Fibroblast of skin of right quadriceps (primary cell): ENCODE measurements around the gene FGF12.

ENCODE experiments used
- DNase-seq: peaks from one replicate; pipeline ENCODE4 v3.0.0-alpha.2; 2013

FGF12 gene

DNA sequence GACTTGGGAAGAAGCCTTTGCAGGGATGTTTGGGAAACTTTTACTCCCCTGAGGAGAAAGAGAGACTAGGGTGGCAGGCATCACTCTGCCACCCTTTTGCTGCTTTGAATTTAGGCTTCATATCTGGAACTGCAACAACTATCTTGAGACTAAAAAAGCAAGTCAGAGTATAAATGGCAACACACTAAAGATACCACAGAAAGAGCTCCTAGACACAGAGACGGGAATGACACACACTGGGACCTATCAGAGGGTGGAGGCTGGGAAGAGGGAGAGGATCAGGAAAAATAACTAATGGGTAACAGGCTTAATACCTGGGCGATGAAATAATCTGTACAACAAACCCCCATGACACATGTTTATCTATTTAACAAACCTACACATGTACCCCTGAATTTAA lies 237.8 kb downstream of the FGF12 start:
- no peak for DNase-seq

DNA sequence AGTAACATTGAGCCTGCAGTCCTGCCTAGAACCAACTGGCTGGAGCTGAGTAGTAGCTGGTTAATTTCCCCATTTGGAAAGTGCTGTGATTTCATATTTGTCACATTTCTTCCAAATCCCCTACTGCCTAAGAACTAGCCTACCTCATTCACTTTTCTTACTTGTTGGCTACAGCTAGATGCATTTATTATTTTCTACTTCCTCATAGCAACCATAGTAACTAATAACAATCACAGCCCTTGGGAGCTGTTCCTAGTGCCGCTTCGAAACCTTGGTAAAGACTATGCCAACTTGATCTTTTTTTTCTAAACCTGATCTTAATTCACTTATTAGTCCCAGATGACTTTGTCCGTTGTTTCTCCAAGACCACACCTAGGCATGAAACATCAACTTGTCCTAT lies 240.3 kb downstream of the FGF12 start:
- DNase-seq, result no peak

DNA sequence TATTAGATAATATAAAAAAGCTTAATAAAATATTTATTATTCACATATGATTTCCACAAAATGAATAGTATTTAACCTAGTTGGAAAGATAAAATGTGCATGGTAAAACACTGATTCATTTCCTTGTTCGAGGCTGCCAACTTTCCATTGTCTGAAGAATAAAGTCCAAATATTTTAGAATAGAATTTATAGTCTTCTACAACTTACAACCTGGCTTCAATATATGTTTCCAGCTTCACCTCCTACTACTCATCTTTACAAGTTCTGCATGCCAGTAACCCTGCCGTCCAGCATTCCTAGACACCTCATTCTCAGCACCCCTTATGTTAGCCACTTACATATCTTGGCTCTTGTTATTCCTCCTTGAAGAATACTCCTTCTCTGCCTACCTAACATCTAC lies 244.5 kb downstream of the FGF12 start:
- DNase-seq, result peak; percentile 38

DNA sequence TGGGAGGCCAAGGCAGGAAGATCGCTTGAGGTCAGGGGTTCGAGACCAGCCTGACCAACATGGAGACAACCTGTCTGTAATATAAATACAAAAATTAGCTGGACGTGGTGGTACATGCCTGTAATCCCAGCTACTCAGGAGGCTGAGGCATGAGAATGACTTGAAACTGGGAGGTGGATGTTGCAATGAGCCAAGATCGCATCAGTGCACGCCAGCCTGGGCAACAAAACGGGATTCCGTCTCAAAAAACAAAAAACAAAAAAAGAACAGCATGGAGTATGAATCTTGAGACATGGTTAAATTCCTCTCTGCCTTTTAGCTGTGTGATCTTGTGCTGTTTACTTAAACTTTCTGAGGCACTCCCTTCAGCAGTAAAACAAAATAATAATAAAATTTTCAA lies 244.9 kb downstream of the FGF12 start:
- DNase-seq, result peak; percentile 2

DNA sequence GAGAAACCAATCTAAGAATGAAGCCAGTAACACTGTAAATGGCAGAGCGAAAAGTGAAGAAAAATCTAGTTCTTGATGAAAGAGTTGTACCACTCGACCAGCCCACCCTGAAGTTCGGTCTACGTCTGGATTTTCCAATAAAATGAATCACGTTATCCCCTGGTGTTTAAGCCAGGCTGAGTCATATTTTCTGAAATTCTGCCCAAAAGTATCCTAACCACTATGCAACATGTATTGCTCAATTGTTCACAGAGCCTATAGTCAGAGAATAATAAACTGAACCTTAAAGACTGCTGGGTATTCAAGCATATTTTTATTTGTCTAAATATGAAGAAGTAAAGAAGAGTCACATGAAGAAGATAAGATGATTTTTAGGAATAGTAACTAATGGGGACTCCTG lies 245.7 kb downstream of the FGF12 start:
- DNase-seq, result peak; percentile 82

DNA sequence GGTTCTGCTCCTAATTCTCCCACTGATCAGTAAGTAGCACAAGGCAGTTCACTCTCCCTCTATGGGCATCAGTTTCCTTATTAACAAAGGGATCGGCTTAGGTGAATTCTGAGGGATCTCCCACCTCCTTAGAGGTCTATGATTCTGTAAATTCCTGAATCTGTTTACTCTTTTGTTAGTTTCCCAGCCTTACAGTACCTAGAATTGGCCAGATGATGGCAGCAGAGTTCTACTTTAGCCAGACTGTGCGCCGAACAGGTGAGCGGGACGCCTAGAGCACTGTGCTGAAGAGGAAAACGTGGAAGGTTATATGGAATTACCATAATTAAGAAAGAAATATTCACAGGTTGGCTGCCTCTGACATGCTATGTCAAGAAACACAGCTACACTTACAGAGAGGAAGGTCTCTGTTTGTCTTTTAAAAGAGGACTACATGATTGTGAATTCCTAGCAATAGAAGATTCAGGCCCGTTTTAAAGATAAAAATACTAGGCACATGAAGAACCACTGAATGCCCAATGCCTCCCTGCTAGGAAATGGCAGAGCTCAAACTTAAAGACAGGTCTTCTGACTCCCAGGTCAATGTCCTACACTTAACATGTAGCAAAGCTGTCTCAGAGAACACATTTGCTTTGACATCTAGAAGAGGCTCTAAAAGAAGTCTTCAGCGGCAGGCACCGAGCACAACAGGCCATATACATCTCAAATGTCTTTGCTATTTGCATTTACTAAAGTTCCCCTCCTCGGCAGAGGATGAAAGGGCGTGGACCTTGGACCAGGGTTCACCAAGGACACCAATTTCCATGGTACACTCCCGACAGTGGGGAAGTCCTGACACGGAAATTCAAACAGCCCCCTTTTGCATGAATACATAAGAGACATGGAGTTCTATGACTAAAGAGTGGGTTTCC lies 259.9 kb downstream of the FGF12 start:
- peak; percentile 25 for DNase-seq

DNA sequence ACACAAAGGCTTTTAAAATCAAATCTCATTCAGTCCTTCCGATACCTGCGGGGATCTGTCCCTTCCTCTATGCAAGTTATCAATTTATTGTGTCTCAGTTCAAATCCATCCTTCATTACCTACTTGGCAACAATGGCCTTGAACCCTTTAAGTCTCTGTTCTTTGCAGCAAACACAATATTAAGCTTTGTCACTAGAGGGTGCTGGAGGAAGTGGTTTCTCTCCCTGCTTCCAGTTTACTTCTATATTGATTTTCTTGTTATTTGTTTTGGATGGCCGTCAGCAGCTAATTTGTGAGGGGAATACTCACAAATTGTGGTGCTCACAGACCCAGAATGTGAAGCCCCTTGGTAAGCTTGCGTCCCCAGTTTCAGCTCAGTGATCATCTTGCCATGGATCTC lies 278.3 kb downstream of the FGF12 start:
- no peak for DNase-seq

DNA sequence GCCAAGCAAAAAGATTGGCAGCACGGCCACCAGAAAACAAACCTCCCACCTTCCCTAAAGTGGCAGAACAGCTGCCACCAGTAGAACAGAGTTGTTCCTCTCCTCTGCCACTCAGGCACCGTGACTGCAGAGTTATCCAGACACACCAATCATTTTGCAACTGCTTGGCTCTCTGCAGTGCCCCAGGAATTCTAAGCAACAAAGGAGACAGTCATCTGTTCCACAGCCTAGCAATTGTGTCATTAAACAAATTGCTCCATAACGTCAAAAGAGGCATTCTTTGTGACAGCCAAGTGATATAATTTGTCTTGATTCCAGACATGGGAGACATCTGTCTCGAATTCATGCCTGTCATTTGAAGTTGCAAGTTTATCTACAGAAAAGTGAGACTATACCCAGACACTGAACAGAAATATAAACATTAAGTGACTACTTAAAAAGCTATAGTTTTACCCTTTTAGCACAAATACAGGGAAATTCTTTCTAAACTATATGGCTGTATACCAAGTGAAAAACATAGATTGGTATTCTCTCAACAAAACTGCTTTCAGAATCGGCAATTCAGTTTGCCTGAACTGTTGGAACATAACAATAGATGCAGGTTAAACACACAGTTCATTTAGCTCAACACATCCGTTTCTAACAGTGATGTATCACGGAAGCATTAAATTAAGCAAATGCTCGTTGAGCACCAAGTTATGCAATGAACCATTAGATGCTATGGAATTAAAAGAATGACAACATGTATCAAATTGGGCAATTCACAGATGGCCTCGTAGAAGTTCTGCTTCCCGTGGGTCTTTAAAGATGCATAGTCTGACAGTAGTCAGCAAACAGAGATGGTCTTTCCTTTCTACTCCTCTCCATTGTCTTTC lies 281.3 kb downstream of the FGF12 start:
- peak; percentile 9 for DNase-seq

DNA sequence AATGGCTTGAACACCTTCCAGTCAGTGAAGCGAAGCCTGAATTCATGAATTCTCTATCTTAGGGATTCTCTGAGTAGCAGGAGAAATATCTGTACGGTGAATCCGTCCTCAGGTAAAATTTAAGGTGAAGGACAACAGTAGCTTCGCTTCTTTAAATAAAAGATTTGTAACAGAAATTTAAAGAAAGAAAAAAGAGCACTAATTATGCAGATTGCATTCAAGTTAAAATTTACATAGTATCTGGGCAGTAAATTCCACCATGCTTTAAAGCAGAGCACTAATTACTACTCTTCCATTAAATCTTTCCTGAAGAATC lies 282.6 kb downstream of the FGF12 start:
- DNase-seq, result no peak

DNA sequence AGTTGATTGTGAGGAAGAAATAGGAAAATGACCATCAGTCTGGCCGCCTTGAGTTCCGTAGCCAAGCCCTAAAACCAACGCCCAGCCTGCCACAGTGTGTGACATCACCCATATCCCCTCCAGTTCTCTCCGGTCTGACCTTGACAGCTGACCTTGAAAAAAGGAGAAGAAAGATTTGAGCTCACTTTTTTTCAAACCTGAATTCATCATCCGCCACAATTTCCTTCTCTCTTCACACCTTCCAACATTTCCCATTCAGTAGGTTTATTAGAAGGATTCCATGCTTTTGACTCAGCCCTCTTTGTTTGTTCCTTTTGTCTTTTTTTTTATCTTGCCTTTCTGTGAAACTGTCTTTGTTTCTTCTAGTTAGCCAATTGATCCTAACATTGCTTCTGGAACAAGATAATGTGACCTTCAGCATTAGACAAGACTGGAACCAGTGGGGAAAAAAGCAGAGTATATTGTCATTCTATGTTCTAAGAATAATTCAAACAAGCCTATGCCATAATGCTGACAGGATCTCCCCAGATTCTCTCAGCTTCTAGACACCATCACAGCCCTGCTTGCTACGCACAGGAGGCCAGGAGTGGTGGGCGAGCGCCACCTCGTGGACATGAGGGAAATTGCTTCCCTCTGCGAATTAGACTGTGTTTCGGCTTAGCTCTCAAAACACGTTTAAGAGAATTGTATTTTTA lies 283.1 kb downstream of the FGF12 start:
- peak; percentile 46 for DNase-seq

DNA sequence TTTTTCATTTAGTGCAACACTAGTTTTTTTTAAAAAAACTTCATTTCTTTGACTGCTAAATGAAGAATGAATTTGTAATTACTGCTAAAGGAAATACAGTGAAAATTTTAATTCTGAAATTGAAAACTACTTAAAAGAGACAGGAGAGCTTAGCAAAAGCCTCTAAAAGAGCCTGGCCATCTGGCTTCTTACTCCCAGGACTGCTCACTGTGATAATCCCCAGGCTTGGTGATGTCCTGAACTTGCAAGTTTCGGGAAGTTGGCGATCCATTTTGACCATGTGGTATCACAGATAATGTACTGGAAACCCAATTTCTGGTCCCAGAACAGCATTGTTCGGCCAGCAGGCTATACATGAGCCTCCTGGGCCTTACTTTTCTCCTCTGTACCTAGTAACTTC lies 292.1 kb downstream of the FGF12 start:
- no peak for DNase-seq

DNA sequence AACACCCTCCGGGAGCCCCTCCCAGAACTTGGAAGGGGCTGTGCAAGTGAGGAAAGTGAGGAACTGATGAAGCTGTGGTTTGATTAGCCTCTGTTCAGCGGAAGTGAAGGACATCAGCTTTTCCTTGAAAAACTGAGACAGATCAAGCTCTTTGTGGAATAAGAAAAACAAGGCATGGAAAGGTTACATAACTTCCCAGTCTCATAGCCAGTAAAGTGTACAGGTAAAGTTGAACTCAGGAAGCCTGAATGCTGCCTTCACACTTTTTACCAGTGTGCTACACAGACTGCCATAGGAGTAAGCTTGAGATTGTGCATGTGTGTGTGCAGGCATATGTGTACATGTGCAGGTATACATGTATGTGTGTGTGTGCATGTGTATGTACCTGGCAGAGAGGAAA lies 293.2 kb downstream of the FGF12 start:
- no peak for DNase-seq

DNA sequence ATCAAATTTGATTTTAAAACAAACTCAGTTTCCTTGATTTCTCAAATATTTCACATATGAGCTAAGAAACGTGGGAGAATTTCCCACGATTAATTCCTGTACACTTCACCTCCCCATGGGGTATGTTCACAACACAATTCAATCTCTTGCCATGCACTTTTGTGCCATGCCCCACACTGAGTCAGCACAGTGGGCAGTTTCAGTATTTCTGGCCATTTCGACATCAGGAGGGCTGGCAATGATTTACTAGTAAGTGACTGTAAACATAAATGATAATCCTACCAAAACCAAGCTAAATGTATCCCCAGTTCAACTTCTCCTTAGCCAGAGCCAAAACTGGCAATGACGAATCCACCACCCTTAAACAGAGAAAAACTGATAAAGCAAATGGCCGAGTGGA lies 293.6 kb downstream of the FGF12 start:
- DNase-seq, result no peak

DNA sequence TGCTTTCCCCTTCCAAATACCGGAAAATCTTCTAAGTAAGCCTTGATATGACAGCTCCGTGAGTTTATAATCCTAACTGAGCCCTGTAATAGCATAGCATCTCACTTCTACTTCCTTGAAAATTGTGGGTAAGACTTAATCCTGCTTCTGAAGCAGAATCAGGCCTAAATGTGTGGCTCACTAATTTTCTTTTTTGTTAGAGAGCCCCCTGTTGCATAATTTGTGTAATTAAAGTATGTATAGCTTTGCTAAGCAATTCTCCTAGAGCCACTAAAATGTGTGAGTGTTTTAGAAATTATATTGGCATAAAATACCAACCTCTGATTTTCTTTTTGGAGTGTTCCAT lies 304.4 kb downstream of the FGF12 start:
- peak; percentile 3 for DNase-seq

DNA sequence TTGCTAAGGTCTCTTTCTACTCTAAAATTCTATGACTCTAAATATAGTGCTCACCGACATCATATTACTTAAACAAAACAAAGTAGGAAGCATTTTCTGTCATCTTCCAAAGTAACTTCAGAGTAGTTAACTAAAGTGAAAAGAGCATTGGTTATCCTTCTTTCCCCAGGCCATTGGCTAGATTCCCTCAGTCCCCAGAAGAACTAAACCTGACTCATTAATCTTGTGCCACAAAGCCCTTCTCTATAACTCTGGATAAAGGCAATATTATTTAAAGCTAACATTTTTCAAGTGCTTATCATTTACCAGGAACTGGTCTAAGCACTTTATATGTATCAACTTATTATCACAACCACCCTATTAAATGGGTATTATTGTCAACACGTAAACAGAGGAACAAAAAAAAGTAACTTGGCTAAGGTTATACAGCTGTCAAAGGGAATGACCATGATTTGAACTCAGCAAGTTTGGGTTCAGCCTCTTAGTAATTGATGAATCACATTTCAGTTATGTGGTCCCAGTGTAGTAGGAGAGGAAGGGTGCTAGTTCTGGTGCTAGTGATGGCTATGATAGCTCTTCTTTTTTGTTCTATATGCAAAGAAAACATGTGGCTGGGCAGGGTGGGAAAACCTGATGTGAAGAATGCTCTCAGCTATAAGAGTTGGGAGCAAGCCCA lies 304.9 kb downstream of the FGF12 start:
- peak; percentile 31 for DNase-seq

DNA sequence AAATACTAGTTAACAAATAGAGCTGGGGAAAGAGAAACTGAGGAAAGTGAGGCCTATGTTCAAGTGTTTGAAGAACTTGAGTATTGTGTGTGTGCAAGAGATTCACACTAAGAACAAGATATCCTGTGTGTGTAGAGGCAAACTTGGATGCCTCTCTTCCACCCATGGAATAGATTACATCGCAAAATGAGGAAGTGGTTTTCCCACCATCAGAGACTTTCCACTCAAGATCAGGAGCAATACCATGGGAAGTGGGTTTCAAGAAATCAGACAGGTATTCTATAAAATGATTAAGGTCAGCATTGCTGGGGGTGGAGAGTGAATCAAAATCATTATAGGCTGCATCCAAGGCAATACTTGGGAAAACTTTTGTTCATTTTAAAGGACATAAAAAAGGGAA lies 308.0 kb downstream of the FGF12 start:
- DNase-seq, result no peak

DNA sequence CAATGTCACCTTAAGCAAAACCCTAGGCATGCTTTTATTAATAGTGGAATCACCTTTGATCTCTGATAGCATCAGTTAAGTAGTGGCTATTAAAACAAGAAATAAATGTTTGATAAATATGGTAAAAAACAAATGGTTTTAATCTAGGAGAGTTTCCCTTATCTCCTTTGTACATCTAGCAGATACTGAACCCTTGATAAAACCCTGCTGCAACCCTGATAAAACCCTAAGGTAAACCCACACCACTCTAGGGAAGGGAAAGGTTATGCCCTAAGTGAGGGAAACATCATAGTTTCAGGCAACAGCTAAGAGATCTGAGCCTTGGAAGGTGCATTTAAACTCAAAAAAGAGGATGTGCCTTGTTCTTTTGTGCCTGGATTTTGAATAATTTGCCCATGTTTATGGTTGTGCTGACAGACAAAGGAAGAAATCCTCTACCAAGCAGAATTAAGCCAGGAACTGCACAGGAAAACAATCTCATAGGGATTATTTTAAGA lies 309.7 kb downstream of the FGF12 start:
- DNase-seq, result no peak

DNA sequence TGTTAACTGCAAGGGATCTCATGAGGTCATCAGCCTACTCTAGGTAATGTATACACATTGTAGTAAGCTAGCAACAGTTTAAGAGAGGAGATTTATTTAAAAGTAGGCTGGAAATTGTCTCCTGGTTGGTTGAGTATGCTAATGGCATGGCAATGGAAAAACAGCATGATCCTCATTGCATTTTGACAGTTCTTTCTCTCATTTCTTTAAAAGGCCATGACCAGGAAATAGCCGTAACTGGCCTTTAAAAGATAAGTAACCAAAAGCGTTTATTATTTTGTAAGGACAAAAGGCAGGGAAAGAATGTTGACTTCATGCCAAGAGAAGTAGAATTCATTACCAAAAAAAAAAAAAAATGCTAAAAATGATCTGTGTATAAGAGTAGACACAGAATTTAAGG lies 310.3 kb downstream of the FGF12 start:
- DNase-seq, result no peak

DNA sequence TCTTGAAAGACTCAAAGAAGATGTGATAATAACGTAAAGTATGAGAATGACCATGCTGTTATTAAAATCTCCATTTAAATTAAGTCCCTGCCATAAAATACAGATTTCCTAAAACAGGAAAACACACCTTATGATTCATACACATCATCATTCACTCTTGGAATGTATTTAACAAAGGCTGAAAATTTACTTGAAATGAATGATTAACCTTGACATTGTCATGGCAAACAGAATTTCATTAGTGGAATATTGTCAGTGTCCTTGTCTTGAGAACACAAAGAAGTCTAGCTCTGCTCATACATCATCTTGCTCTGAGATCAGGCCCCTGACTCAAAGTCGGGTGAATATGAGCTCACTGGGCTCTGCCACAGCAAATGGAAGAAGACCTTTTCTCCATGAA lies 313.9 kb downstream of the FGF12 start:
- no peak for DNase-seq

DNA sequence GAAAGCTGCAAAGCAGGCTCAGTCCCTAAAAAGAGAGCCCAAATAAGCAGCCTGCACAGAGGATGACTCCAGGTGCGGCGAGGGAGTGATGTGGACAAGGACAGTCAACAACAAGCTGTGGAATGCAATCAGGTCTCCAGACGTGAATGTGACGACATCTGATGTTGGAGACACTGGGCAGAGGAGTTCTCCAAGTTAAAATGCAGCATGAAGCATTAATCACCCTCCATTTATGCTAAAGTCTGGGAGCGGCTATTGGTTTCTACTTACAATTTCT lies 316.7 kb downstream of the FGF12 start:
- DNase-seq, result no peak

DNA sequence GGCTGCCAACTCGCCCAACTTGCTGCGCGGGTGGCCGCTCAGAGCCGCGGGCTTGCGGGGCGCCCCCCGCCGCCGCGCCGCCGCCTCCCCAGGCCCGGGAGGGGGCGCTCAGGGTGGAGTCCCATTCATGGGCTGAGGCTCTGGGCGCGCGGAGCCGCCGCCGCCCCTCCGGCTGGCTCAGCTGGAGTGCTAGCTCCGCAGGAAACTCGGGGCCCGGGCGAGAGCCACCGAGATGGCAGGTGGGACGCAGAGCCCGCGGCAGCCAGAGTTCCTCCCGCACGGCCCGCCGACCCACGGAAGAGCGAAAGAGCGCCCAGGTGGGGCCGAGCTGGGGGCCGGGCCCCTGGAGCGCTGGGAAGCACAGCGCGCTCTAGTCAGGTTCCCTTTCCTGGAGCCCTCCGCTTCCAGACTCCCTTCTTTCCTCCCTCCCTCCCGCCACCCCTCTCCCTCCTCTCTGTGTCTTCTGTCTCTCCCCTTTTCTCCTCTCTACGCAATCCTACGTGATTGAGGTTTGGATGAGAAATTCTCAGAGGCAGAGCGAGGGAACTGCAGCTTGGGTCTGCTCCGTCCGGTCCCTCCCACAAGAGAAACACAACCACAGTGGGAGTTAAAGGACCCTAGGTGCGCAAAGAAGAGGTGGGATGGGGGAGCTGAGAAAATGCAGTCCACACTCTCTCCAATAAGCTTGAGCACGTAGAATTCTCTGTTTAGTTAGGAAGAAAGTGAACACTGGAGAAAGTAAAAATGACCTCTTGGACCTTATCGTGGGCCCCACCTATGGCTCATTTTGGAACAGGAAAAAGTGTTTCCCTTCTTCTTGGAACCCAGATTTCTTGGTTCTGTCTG lies 317.3 kb downstream of the FGF12 start:
- no peak for DNase-seq

DNA sequence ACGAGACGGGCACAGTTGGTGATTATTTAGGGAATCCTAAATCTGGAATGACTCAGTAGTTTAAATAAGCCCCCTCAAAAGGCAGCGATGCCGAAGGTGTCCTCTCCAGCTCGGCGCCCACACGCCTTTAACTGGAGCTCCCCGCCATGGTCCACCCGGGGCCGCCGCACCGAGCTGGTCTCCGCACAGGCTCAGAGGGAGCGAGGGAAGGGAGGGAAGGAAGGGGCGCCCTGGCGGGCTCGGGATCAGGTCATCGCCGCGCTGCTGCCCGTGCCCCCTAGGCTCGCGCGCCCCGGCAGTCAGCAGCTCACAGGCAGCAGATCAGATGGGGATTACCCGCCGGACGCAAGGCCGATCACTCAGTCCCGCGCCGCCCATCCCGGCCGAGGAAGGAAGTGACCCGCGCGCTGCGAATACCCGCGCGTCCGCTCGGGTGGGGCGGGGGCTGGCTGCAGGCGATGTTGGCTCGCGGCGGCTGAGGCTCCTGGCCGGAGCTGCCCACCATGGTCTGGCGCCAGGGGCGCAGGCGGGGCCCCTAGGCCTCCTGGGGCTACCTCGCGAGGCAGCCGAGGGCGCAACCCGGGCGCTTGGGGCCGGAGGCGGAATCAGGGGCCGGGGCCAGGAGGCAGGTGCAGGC lies 318.0 kb downstream of the FGF12 start:
- no peak for DNase-seq
